A549 (cell line): ENCODE measurements around the gene PEAK3.

Source experiments
- KDM5A ChIP-seq: fragments of 200-600 bp; sonication (generic); IDR thresholded peaks from 2 replicates; pipeline ENCODE4 v1.6.1; 2016; ENCODE audit warnings: antibody characterized with exemption, mild to moderate bottlenecking
- USF2 ChIP-seq: fragments of 450-650 bp; IDR thresholded peaks from 2 replicates; pipeline ENCODE4 v1.6.1; 2014; ENCODE audit warnings: antibody characterized with exemption

DNA sequence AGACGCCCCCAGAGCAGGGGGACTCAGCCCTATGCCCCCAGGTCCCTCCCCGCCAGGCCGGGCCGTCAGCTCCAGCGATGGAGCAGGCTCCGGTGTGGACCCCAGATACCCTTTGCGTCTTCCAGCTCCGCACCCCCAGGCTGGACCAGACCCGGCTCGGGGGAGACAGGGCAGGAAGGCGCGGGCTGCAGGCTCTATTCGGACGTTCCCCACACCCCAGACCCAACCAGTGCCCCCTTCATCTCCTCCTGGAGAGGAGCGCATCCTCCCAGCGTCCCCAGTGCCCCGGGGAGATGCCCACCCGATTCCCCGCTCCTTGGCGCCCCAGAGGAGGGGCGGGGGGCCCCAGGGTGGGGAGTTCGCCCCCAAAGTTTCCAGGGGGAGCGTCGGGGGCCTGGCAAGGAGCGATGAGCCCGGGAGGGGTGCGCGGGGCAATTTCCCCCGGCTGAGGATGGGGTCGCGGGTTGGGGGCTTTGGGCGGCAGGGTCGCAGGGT, 25.6 kb upstream of the PEAK3 start:
- TF ChIP-seq USF2 (no peak), KDM5A (no peak)
